ENCODE measurements around the gene TM4SF20.

- TF ChIP-seq CTCF (conservative IDR thresholded peaks at IDR 0.05 in 1 of 2, IDR thresholded peaks at IDR 0.05 in 1 of 2; ENCODE audit: low read depth in 1 of 2, low read length in 2 of 2) (no peak), EZH2 (IDR thresholded peaks at IDR 0.05; ENCODE audit: low read length, missing control alignments) (no peak)
Observed at GRCh38 chr2:227388537-227389011, 9.5 kb upstream of the TM4SF20 start.
